Fibroblast of gingiva (primary cell): ENCODE results near the gene LDLRAD4.
A peak's percentile ranks its signal among the peaks of the same experiment; 100 is the strongest.

Source experiments
- DNase-seq: peaks from one replicate; pipeline ENCODE4 v3.0.0-alpha.2; 2011; ENCODE audit warnings: low read depth

The LDLRAD4 gene

GRCh38 chr18:13550418-13551304, 332.1 kb downstream of the LDLRAD4 start:
- DNase-seq, result no peak

- no peak for DNase-seq
These were observed 332.7 kb downstream of the LDLRAD4 start for GRCh38 chr18:13551305-13551603.

- DNase-seq, result no peak
These were observed 333.5 kb downstream of the LDLRAD4 start for GRCh38 chr18:13551841-13552733.

DNA sequence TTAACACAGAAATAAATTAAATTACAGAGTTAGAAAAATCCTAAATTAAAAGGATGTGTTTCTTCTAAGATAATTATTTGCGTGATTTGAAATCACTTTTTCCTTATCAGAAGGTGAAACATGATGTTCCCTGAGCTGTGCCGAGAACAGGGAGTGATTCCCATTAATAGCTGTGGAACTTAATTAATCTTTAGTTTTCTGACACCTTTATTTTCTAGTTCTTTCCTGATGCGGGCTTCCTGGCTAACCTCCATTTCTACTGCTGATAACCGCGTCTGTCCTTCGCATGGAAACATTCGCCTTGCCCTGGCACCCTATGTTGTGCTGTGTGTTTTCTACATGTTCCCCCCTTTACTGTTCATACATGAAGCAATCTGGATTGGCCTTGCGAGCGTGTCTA, 334.9 kb downstream of the LDLRAD4 start:
- DNase-seq, result no peak

DNA sequence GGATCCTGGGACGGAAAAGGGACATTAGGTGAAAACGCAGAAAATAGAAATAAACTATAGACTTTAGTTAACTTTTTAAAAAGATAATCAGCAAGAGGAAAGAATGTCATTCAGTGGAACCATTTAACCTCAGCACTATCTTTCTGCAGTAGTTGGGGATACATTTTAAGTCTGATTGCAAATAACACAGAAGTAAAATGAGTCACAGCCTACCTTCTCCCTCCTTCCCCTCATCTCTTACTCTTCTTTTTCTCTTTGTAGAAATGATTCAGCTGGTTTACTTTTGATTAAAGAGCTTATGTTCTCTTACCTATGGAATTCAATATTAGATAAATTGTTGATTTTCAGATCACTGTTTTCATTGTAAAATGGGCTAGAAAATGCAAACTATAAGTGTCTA, 336.6 kb downstream of the LDLRAD4 start:
- no peak for DNase-seq

GRCh38 chr18:13555865-13556264, 337.3 kb downstream of the LDLRAD4 start:
- no peak for DNase-seq

GRCh38 chr18:13556502-13556901, 337.9 kb downstream of the LDLRAD4 start:
- no peak for DNase-seq

- peak; percentile 25 for DNase-seq
These were observed 339.6 kb downstream of the LDLRAD4 start for GRCh38 chr18:13558124-13558523.

DNA sequence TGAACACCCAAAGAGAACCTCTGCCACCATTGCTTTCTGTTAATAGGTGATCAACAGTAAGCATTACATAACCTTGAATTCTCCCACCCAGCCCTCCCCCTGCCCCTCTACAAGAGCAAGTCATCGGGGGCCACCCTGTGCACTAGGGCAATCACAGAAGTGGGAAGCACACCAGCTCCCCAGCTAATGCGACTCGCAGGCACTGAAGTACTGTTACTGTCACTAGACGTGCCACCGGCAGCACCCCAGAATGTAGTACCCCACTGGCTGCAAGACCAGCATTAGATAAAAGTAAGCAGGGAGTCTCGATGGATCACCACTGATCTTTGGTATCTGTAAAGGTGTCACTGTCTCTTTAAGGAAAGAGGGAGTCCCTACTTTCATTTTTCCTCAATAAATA, 340.2 kb downstream of the LDLRAD4 start:
- DNase-seq, result no peak

- DNase-seq, result no peak
These were observed 341.2 kb downstream of the LDLRAD4 start for GRCh38 chr18:13559754-13560153.

DNA sequence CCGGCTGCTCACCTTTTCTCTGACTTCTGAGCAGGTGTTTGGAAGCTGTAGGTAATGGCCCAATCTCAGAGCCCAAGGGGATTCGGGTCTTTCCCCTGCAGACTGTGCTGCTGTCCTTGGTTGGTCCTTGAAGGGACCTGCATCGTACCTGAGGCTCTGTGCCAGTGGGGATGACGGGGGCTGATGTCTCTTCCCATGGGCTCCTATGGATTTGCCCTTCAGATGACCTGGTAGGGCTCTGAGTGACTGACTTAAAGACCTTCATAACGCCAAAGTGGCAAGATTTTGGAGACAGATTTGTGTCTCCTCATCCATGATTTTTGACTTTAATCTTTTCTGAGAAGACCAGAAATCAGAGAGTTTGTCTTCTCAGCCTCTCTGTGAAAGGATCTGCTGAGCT, 341.7 kb downstream of the LDLRAD4 start:
- no peak for DNase-seq

- no peak for DNase-seq
These were observed 344.0 kb downstream of the LDLRAD4 start for GRCh38 chr18:13562494-13563029.

GRCh38 chr18:13563390-13563805, 344.8 kb downstream of the LDLRAD4 start:
- no peak for DNase-seq

DNA sequence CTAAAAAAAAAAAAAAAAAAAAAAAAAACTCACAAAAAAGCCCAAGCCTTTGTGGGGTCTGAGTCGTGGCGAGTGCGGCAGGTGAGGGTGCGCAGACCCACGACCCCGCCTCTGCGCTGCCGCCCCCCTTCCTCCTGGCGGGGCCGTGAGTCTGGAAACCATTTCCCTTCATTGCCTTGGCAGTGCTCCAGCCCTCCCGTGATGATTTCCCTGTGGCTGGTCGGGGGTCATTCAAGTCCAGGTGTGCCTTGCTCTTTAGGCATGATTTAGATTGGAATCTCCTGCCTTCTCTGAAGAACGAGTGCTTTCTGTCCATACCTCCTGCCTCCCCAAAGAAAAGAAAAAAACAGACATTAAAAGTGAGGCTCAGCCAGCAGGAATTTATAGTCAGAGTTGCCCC, 346.0 kb downstream of the LDLRAD4 start:
- no peak for DNase-seq

DNA sequence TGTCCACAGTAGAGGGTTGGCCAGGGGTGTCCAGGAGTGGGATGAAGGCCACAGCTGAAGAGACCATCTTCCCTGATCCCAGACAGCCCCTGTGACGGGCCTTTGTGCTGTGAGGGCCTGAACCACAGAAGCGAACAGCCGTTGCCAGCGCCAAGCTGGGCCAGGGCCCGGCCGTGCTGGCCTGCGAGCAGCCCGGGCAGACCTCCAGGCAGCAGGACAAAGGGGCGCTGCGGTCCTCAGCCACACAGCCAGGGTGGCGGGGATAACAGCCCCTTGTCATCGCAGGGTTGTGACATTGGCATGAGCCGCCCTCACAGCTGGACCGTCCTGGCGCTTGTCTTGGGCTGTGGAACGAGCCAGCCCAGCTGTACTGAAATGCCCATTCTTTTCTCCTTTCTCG, 346.7 kb downstream of the LDLRAD4 start:
- no peak for DNase-seq

- DNase-seq, result no peak
These were observed 348.6 kb downstream of the LDLRAD4 start for GRCh38 chr18:13566941-13567746.

GRCh38 chr18:13568443-13569392, 350.2 kb downstream of the LDLRAD4 start:
- no peak for DNase-seq

- no peak for DNase-seq
These were observed 351.7 kb downstream of the LDLRAD4 start for GRCh38 chr18:13570216-13570615.

DNA sequence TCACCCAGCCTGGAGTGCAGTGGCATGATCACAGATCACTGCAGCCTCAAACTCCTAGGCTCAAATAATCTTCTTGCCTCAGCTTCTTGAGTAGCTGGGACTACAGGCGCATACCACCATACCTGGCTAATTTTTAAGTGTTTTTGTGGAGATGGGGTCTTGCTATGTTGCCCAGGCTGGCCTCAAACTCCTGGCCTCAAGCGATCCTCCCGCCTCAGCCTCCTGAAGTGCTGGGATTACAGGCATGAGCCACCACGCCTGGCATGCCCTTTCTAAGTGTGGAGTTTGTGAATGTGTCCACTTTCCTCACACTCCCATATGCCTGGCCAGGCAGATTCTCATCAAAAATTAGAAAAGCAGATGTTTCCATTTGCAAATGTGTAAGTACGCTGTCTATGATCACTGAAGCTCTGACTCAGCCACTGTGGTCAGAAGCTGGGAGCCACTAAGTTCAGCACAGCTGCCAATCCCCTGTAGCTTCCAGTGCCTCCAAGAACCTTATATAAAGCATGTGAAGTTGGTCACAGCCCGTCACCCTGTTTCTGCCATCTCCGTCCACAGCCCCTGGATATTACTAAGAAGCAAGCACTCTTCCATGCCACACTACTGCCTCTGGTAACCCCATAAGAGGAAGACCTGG, 352.4 kb downstream of the LDLRAD4 start:
- DNase-seq, result no peak

GRCh38 chr18:13572148-13572547, 353.6 kb downstream of the LDLRAD4 start:
- DNase-seq, result no peak
